ENCODE data around the gene BCAT1. TPM values are rescaled to one million over a fixed set of nuclear protein-coding genes. Genes with fewer than 3 reads are reported as not detected.

BCAT1 gene
- total and polyA plus RNA-seq, 11 donors: 0.57 to 28.9 (median 3.5) TPM

- no peaks in the 10 kb centered on the region for H3K4me1 ChIP-seq
- no peak for ATAC-seq
- no peaks in the 10 kb centered on the region for H3K27me3 ChIP-seq
- intact Hi-C loops (cut with DNase I): loop anchor here in 1 of 10 donors (10.0 kb wide), 1 partner anchor 166 kb away; no protein-coding TSS in a partner anchor
- H3K4me3 ChIP-seq: no peak overlapping the region
- TF ChIP-seq POLR2A (IDR thresholded peaks at IDR 0.05): no peak
- no peak for TF ChIP-seq CTCF (IDR thresholded peaks at IDR 0.05)
- H3K27ac ChIP-seq: no peak overlapping the region
- no peak for DNase-seq
- H3K9me3 ChIP-seq: peaks cover 0 to 16% (median 4%) of the 10 kb centered on the region in 12 donors
- 92 to 97% (median 93%) methylated on average over 3 of the region's 3 CpGs for WGBS, 4 donors
- H3K36me3 ChIP-seq: no peaks in the 10 kb centered on the region
Measured at GRCh38 chr12:24770334-24770733, 178.6 kb downstream of the BCAT1 start.

GRCh38 chr12:24769682-24770081 lies 179.2 kb downstream of the BCAT1 start:
- Histone ChIP-seq H3K4me3 (no peak overlapping the region), H3K27me3 (no peaks in the 10 kb centered on the region), H3K36me3 (no peaks in the 10 kb centered on the region), H3K4me1 (no peaks in the 10 kb centered on the region), H3K27ac (no peak overlapping the region), H3K9me3 (peaks cover 0 to 16% (median 4%) of the 10 kb centered on the region in 12 donors)
- TF ChIP-seq POLR2A (IDR thresholded peaks at IDR 0.05) (no peak), CTCF (IDR thresholded peaks at IDR 0.05) (no peak)
- WGBS, 4 donors: 64 to 99% (median 93%) methylated on average over 3 of the region's 3 CpGs
- DNase-seq (no peak), ATAC-seq (no peak)
- intact Hi-C loops (cut with DNase I): loop anchor here in 1 of 10 donors (10.0 kb wide), 1 partner anchor 165 kb away; no protein-coding TSS in a partner anchor

- H3K27ac ChIP-seq: no peak overlapping the region
- no peaks in the 10 kb centered on the region for H3K36me3 ChIP-seq
- H3K4me1 ChIP-seq: no peaks in the 10 kb centered on the region
- H3K27me3 ChIP-seq: no peaks in the 10 kb centered on the region
- DNase-seq (no peak), ATAC-seq (no peak)
- TF ChIP-seq POLR2A (IDR thresholded peaks at IDR 0.05) (no peak), CTCF (IDR thresholded peaks at IDR 0.05) (no peak)
- intact Hi-C loops (cut with DNase I): no loop called here
- peaks cover 0 to 16% (median 4%) of the 10 kb centered on the region in 12 donors for H3K9me3 ChIP-seq
- H3K4me3 ChIP-seq: no peak overlapping the region
Measured at GRCh38 chr12:24768415-24768814, 180.5 kb downstream of the BCAT1 start.

- Histone ChIP-seq H3K36me3 (no peaks in the 10 kb centered on the region), H3K27me3 (no peaks in the 10 kb centered on the region), H3K4me1 (no peaks in the 10 kb centered on the region), H3K4me3 (no peak overlapping the region), H3K27ac (no peak overlapping the region), H3K9me3 (peaks cover 0 to 16% (median 4%) of the 10 kb centered on the region in 12 donors)
- 67 to 79% (median 75%) methylated on average over 1 of the region's 1 CpG for WGBS, 4 donors
- ATAC-seq (no peak), DNase-seq (no peak)
- intact Hi-C loops (cut with DNase I): no loop called here
- TF ChIP-seq POLR2A (IDR thresholded peaks at IDR 0.05): no peak
- TF ChIP-seq CTCF (IDR thresholded peaks at IDR 0.05): no peak
Measured at GRCh38 chr12:24767016-24767415, 181.9 kb downstream of the BCAT1 start.
